ENCODE results near the gene P4HB. TPM values are rescaled to one million over a fixed set of nuclear protein-coding genes. Genes with fewer than 3 reads are reported as not detected.

The P4HB gene
- total RNA-seq, 1 donor from 2014 or later: 1,272 TPM

DNA sequence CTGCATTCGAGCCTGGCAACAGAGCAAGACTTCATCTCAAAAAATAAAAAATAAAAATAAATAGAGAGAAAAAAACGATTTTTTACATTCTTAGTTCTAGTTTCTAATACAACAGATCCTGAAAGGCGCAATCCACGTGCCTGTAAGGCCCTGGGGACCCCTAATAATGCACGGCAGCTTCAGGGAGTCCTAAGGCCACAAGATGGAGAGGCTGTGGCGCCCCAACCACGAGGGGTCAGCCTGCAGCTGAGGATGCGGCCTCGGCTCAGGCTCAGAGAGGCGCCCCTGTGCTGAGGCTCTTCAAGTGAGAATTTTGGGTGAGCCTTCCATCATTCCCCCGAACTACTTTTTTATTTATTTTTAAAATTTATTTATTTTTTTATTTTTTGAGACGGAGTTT, 10.9 kb downstream of the P4HB start:
- DNase-seq (ENCODE audit: low read depth): no peak

GRCh38 chr17:81846743-81847689, 13.3 kb downstream of the P4HB start:
- TF ChIP-seq, protein P1, sequence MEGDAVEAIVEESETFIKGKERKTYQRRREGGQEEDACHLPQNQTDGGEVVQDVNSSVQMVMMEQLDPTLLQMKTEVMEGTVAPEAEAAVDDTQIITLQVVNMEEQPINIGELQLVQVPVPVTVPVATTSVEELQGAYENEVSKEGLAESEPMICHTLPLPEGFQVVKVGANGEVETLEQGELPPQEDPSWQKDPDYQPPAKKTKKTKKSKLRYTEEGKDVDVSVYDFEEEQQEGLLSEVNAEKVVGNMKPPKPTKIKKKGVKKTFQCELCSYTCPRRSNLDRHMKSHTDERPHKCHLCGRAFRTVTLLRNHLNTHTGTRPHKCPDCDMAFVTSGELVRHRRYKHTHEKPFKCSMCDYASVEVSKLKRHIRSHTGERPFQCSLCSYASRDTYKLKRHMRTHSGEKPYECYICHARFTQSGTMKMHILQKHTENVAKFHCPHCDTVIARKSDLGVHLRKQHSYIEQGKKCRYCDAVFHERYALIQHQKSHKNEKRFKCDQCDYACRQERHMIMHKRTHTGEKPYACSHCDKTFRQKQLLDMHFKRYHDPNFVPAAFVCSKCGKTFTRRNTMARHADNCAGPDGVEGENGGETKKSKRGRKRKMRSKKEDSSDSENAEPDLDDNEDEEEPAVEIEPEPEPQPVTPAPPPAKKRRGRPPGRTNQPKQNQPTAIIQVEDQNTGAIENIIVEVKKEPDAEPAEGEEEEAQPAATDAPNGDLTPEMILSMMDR (conservative IDR thresholded peaks at IDR 0.05; ENCODE audit: low read depth, low read length): no peak
- no peak overlapping the region for H3K4me3 ChIP-seq (ENCODE audit: low read depth, low read length)
- no peak for DNase-seq (ENCODE audit: low read depth)

More for the DNA sequence above, 10.9 kb downstream of the P4HB start:
- TF ChIP-seq, protein P1 (conservative IDR thresholded peaks at IDR 0.05; ENCODE audit: low read depth, low read length): no peak
- no peak overlapping the region for H3K4me3 ChIP-seq (ENCODE audit: low read depth, low read length)

- no peak for DNase-seq (ENCODE audit: low read depth)
- TF ChIP-seq, protein P1 (conservative IDR thresholded peaks at IDR 0.05; ENCODE audit: low read depth, low read length): no peak
- H3K4me3 ChIP-seq (ENCODE audit: low read depth, low read length): no peak overlapping the region
These were observed 14.2 kb downstream of the P4HB start for GRCh38 chr17:81845881-81846742.

GRCh38 chr17:81845361-81845760, 15.0 kb downstream of the P4HB start:
- no peak overlapping the region for H3K4me3 ChIP-seq (ENCODE audit: low read depth, low read length)
- TF ChIP-seq, protein P1 (conservative IDR thresholded peaks at IDR 0.05; ENCODE audit: low read depth, low read length): no peak
- DNase-seq (ENCODE audit: low read depth): no peak

DNA sequence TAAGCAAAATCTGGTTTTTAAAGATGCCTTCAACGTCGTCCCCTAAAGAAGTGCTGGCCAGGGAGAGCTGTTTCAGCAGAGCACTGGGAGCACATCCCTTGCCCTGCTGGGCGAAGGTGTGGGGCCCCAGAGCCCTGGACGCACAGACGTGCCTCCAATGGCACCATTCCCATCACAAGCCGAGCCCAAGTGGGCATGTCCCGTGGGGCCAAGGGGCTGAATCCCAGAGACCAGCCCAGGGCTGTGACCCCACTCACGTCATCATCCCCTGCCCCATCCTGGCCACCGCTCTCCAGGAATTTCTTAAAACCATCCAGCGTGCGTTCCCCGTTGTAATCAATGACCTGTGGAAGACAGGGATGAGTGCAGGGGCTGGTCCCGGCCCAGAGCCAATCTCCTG, 15.4 kb downstream of the P4HB start:
- DNase-seq (ENCODE audit: low read depth): no peak
- TF ChIP-seq, protein P1 (conservative IDR thresholded peaks at IDR 0.05; ENCODE audit: low read depth, low read length): no peak
- no peak overlapping the region for H3K4me3 ChIP-seq (ENCODE audit: low read depth, low read length)

DNA sequence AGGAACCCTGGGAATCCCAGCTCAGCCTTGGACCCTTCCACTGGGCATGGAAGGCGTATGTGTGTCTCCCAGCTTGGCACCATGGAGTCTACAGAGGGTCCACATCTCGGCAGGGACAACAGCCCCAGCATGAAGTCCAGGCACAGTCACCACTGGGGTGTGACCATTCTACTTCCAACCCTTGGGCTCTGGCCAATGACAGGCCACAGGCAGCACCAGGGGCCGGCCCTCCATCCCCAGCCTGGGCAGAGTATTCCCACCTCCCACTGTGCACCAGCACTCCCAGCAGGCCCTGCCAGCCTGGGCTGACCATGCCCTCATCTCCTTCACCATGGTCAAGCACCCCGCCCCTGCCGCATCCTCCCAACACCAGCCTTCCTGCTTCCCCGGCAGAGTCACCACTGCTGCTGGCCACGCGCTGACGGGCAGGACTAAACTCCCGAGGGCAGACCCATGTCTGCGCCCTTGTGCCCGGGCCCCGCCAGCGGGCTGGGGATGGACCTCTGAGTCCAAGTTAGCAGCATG, 15.9 kb downstream of the P4HB start:
- no peak overlapping the region for H3K4me3 ChIP-seq (ENCODE audit: low read depth, low read length)
- TF ChIP-seq, protein P1 (conservative IDR thresholded peaks at IDR 0.05; ENCODE audit: low read depth, low read length): no peak
- no peak for DNase-seq (ENCODE audit: low read depth)

All from epithelial cell of proximal tubule (primary cell).